ENCODE data around the gene TMEM217.

The TMEM217 gene

DNA sequence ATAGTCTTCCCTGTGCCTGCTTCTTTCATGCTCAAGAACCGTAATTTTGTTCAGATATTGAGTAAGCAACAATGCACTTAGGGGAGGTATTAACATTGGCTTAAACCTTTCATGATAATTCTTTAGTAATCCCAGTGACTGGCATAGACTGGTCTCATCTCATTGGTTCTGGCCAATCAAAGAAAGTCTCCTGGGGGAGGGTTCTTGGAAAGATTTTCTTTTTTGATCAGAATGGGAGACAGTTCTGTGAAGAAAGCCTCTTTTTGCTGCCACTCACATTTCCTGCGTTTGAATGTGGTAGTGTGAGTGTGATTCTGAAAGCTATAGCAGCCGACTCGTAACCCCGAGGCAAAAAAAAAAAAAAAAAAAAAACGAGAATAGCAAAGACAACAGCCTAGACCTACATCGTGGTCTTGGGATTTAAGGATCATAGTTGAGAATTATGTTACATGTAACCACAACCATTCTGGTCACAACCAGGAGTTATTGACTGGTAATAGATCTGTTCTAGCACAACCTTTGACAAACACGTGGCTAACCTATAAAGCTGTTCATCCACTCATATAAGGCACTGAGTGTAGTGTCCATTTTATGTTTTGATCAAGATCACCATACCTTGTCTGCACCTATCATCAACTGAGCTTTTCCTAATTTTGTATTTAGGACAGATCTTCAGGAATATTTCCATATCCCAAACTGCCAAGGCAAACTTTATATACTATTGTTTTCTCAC, 15.1 kb upstream of the TMEM217 start:
- no peak overlapping the region for H3K4me3 ChIP-seq (ENCODE audit: insufficient read depth, low read length, poor library complexity, severe bottlenecking)
- H3K9me2 ChIP-seq (replicated peaks; ENCODE audit: insufficient read depth, low read length) = no peaks in the 10 kb centered on the region
- H4K20me1 ChIP-seq (ENCODE audit: low read depth, low read length) = no peaks in the 10 kb centered on the region
- no peak overlapping the region for H3K9ac ChIP-seq (ENCODE audit: low read length)
- TF ChIP-seq EZH2phosphoT487 (conservative IDR thresholded peaks at IDR 0.05; ENCODE audit: low read length) = no peak
- TF ChIP-seq CTCF (IDR thresholded peaks at IDR 0.05; ENCODE audit: insufficient read depth, low read length, poor library complexity, severe bottlenecking) = no peak
- H3K27me3 ChIP-seq (ENCODE audit: low read length) = no peaks in the 10 kb centered on the region
- H3K36me3 ChIP-seq (ENCODE audit: low read length) = 0 out of 2 replicates have a peak, but pooled peaks cover 3% of the 10 kb centered on the region
- H3K79me2 ChIP-seq (ENCODE audit: insufficient read depth, low read length) = no peaks in the 10 kb centered on the region
- H3K27ac ChIP-seq (ENCODE audit: low read depth, low read length) = no peak overlapping the region
- H2AFZ ChIP-seq (ENCODE audit: low read depth, low read length, severe bottlenecking) = no peak overlapping the region
- no peak overlapping the region for H3K4me2 ChIP-seq (ENCODE audit: low read depth, low read length, poor library complexity, severe bottlenecking)
- H3K9me3 ChIP-seq (ENCODE audit: insufficient read depth, low read length) = no peaks in the 10 kb centered on the region
- H3F3A ChIP-seq (ENCODE audit: insufficient read depth) = no peaks in the 10 kb centered on the region

GRCh38 chr6:37269105-37269504, 11.2 kb upstream of the TMEM217 start:
- Histone ChIP-seq H3K4me2 (ENCODE audit: low read depth, low read length, poor library complexity, severe bottlenecking) (no peak overlapping the region), H2AFZ (ENCODE audit: low read depth, low read length, severe bottlenecking) (no peak overlapping the region), H3K79me2 (ENCODE audit: insufficient read depth, low read length) (0 out of 2 replicates have a peak, but pooled peaks cover 5% of the 10 kb centered on the region), H4K20me1 (ENCODE audit: low read depth, low read length) (0 out of 2 replicates have a peak, but pooled peaks cover 10% of the 10 kb centered on the region), H3K9me3 (ENCODE audit: insufficient read depth, low read length) (no peaks in the 10 kb centered on the region), H3F3A (ENCODE audit: insufficient read depth) (no peaks in the 10 kb centered on the region), H3K4me3 (ENCODE audit: insufficient read depth, low read length, poor library complexity, severe bottlenecking) (no peak overlapping the region), H3K27ac (ENCODE audit: low read depth, low read length) (no peak overlapping the region), H3K9me2 (replicated peaks; ENCODE audit: insufficient read depth, low read length) (no peaks in the 10 kb centered on the region), H3K9ac (ENCODE audit: low read length) (no peak overlapping the region), H3K27me3 (ENCODE audit: low read length) (no peaks in the 10 kb centered on the region), H3K36me3 (ENCODE audit: low read length) (0 out of 2 replicates have a peak, but pooled peaks cover 3% of the 10 kb centered on the region)
- TF ChIP-seq CTCF (IDR thresholded peaks at IDR 0.05; ENCODE audit: insufficient read depth, low read length, poor library complexity, severe bottlenecking) = no peak
- TF ChIP-seq EZH2phosphoT487 (conservative IDR thresholded peaks at IDR 0.05; ENCODE audit: low read length) = no peak

GRCh38 chr6:37265860-37266259, 7.9 kb upstream of the TMEM217 start:
- TF ChIP-seq EZH2phosphoT487 (conservative IDR thresholded peaks at IDR 0.05; ENCODE audit: low read length) (no peak), CTCF (IDR thresholded peaks at IDR 0.05; ENCODE audit: insufficient read depth, low read length, poor library complexity, severe bottlenecking) (no peak)
- Histone ChIP-seq H3K9ac (ENCODE audit: low read length) (no peak overlapping the region), H2AFZ (ENCODE audit: low read depth, low read length, severe bottlenecking) (no peak overlapping the region), H3F3A (ENCODE audit: insufficient read depth) (no peaks in the 10 kb centered on the region), H4K20me1 (ENCODE audit: low read depth, low read length) (0 out of 2 replicates have a peak, but pooled peaks cover 13% of the 10 kb centered on the region), H3K27ac (ENCODE audit: low read depth, low read length) (no peak overlapping the region), H3K4me3 (ENCODE audit: insufficient read depth, low read length, poor library complexity, severe bottlenecking) (no peak overlapping the region), H3K36me3 (ENCODE audit: low read length) (0 out of 2 replicates have a peak, but pooled peaks cover 3% of the 10 kb centered on the region), H3K9me3 (ENCODE audit: insufficient read depth, low read length) (no peaks in the 10 kb centered on the region), H3K27me3 (ENCODE audit: low read length) (no peaks in the 10 kb centered on the region), H3K79me2 (ENCODE audit: insufficient read depth, low read length) (0 out of 2 replicates have a peak, but pooled peaks cover 6% of the 10 kb centered on the region), H3K9me2 (replicated peaks; ENCODE audit: insufficient read depth, low read length) (no peaks in the 10 kb centered on the region), H3K4me2 (ENCODE audit: low read depth, low read length, poor library complexity, severe bottlenecking) (no peak overlapping the region)

All from SU-DHL-6 (cell line).